ENCODE results near the gene ADGRG7.

GRCh38 chr3:100577382-100578008, 31.9 kb upstream of the ADGRG7 start:
- no peak for TF ChIP-seq GATA2 (IDR thresholded peaks at IDR 0.05; ENCODE audit: low read depth, low read length)
- TF ChIP-seq GATA3 (IDR thresholded peaks at IDR 0.05; ENCODE audit: low read depth, low read length) = no peak

All from SH-SY5Y (cell line).